GM21723 (cell line): ENCODE measurements around the gene PPP1R1B.

Experiments
- ATAC-seq: cut with Tn5 transposase; IDR thresholded peaks from one replicate; pipeline ENCODE4 v1.9.1; 2021; ENCODE audit warnings: mild to moderate bottlenecking, moderate library complexity; ENCODE audit not compliant: unreplicated experiment

Gene PPP1R1B

DNA sequence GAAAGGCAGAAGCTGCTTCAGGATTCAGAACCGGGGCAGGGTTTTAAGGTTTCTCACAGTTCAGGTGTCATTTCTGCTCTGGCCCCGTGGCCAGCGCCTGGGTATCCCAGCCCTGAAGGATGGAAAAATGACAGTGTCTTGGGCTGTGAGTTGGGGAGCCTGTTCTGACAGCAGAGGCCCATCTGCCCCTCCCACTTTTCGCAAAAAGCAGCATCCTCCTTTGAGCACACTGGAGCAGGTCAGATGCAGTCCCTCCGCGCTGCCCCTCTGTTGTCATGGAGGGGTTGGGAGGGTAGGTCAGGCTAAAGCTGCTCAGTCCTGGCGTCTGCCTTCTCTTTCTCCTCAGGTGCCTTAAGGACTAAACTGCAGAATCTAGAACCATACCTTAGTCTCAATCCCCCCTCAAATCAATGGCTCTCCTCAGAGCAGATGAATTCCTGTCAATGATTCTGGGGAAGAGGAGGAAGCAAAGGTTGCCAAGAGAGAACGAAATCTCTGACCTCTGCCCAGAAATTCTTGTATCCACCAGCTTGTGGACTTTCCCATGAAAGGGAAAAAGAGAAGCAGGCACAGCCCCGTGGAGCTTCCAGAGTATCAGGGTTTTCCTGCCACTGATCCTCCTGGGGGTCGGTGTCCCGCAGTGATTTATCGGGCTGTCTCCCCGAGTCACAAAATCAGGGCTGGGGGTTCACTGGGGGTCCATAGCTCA is 26.3 kb upstream of the PPP1R1B start:
- no peak for ATAC-seq

- no peak for ATAC-seq
These were observed 25.7 kb upstream of the PPP1R1B start for GRCh38 chr17:39600997-39601597.

- ATAC-seq, result no peak
These were observed 24.8 kb upstream of the PPP1R1B start for GRCh38 chr17:39601758-39602532.

- ATAC-seq, result no peak
These were observed 24.0 kb upstream of the PPP1R1B start for GRCh38 chr17:39602533-39603303.

DNA sequence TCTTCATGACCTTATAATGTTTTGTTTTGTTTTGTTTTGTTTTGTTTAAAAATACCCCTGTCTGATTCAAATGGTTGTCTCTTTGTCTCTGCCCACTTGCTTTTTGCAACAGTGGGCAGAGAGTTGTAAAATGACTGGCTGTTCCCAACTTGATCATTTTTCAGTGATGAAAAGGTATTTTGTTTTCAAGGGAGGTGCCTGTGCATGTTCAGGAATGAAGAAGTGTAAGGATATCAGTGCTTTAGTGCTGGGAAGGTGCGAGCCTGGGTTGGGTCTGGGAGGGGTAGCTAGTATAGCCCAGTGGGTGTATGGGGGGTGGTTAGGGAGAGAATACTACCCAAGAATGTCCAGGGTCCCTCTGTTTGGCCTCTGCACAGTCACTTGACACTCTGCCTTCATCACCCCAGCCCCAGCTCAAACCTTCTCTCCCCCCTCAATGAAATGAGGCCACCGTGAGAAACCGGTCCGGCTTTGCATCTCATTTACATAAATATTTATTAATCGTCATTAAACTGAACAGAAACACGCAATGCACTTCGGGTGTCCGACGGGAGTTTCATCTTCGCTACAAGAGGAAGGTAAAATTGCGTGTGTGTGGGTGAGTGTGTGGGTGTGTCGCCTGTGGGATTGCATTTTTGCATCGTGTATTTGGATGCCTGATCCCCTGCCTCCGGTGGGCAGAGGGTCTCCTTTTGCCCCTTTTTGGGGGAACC is 23.3 kb upstream of the PPP1R1B start:
- no peak for ATAC-seq

GRCh38 chr17:39604911-39605491 is 21.8 kb upstream of the PPP1R1B start:
- no peak for ATAC-seq

DNA sequence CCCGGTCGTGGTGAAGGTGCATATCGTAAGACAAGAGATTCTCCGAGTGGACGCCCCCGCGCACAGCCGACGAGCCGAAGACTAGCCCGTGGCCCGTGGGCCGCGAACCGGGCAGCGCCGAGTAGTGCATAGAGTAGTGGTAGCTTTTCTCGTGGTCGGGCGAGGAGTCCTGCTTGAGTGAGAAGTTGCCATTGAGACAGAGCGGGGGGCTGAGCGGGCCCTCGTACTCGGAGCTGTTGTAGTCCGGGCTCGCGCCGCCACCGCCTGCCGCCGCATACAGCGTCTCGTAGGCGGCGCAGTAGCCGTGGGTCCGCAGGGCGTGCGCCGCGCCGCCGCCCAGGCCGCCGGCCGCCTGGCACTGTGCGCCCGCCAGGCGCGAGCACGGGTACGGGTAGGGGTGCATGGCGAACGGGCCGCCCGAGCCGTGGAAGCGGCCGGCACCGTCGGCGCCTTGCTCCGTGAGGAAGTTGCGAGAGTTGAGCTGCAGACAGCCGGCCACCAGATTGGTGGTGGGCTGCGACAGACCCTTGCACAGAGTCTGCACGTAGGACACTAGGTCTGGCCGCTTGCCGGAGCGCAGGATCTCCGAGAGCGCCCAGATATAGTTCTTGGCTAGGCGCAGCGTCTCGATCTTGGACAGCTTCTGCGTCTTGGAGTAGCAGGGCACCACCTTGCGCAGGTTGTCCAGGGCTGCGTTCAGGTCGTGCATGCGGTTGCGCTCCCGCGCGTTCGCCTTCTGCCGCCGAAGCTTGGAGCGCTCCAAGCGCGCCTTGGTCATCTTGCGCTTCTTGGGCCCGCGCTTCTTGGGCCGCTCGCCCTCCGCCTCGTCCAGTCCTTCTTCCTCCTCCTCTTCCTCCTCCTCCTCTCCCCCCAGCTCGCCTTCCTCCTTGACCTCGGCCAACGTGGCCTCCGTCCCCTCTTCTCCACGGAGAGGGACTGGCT is 21.0 kb upstream of the PPP1R1B start:
- ATAC-seq, result no peak

DNA sequence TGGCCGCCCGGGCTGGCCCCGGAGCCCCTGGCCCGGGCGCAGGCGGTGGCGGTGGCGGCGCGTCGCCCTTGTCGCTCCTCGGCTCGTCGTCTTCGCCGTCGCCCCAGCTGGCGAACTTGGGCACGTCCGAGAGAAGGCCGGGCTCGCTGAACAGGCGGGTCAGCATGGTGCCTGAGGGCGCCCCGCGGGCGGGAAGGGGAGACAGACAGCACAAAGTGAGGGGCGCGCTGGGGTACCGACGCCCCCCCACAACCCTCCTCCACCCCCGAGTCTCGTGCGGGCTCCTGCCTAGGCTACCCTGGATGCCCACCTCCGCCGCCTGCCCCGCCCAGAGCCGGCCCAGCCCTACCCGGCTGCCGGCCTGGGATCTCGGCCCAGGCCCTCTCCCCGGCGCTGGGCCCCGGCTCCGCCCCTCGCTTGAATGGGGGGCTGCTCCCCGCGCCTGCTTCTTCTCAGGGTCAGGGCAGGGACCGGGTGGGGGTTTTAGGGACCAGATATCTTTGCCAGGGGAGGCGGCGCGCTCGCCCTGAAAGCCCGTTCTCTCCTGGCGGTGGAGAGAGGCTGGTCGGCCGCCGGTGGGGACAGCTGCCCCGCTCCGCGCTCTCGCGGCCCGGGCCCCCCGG is 20.2 kb upstream of the PPP1R1B start:
- no peak for ATAC-seq

GRCh38 chr17:39607057-39607850 is 19.5 kb upstream of the PPP1R1B start:
- no peak for ATAC-seq

- no peak for ATAC-seq
These were observed 19.0 kb upstream of the PPP1R1B start, which contains the start of gene NEUROD2 for GRCh38 chr17:39607851-39608130. Gene NEUROD2, minus strand, starts transcription at chr17:39607920. Its CDS starts 1,321 bp downstream, at chr17:39606599.

GRCh38 chr17:39608142-39608981 is 18.4 kb upstream of the PPP1R1B start:
- ATAC-seq, result no peak

- ATAC-seq, result no peak
These were observed 17.2 kb upstream of the PPP1R1B start for GRCh38 chr17:39609416-39610025.

DNA sequence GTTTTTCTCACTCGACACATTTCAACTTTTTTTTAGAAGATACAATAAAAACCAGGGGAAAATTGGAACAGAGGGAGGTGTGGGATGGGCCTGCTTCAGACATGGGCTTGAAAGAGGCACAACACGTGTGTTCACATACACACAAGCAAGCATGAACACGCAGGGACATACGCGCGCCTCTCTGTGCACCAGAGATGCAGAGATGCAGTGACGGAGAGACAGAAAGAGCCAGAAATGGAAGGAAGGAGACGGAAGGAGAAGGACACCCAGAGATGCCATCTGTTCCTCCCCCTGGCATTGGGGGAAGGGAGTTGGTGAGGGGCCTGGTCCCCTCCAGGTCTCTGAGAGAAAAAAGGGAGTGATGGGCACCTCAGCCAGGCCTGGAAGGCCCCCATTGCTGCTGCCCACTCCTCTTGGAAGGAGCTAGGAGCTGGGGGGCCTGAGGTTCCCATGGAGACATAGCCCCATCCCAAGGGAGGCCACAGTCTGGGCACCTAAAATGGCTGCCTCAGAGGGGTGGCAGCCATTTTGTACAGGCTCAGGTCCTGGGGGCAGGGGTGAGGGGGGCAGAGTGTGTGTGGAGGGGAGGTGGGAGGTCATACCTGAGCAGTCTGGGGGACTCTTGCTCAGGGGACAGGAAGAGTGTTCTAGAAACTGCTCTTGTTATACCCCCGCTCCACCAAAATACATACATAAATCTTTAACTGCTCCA is 15.2 kb upstream of the PPP1R1B start:
- ATAC-seq, result no peak

- no peak for ATAC-seq
These were observed 14.4 kb upstream of the PPP1R1B start for GRCh38 chr17:39612291-39612894.

DNA sequence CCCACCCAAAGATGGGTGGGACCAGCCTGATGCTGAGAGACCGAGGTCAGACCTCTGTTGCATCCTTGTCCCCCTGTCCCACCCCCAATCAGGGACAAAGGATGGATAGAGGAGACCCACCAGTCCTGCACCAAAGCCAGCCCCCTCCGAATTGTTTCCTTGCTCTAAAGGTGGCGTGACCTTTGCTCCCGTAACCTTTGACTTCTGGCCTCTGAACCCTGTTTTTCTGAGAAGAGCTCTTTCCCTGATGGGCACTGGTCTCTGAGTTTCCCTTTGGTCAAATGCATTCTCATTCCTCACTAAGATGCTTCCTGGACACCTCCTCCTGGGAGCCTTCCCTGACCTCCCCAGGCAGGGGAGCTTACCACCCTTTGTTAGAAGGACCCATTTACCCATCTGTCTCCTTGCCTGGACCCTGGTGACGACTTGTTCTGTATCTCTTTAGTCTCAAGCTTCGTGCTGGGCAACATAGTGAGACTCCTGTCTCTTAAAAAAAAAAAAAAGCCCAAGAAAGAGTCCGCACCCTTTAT is 13.8 kb upstream of the PPP1R1B start:
- ATAC-seq, result no peak
